Caco-2 (cell line): Measurements from ENCODE around the gene RBX1. TPM values are rescaled to one million over a fixed set of nuclear protein-coding genes. Genes with fewer than 3 reads are reported as not detected.

Experiments
- BruUV-seq: library from RNA; stranded (reverse); fragments of 400-500 nt; replicated peaks from 2 replicates; lab custom pipeline; 2021; lab: Mats Ljungman, UMichigan
- CTCF ChIA-PET: fragments of 300-600 bp; sonication (Branson Sonifier 250); formaldehyde crosslinking; loops from one replicate; lab custom pipeline; 2022; ENCODE audit warnings: antibody characterized with exemption; lab: Charles Lee
- POLR2A ChIA-PET: fragments of 300-600 bp; sonication (Branson Sonifier 250); formaldehyde crosslinking; loops from one replicate; lab custom pipeline; 2022; ENCODE audit warnings: antibody characterized with exemption; lab: Charles Lee
- DNase-seq, 2 experiments: peaks; one replicate each; pipeline versions ENCODE4 v3.0.0 to v3.0.0-alpha.2; 2020 to 2022
- H3K27me3 ChIP-seq: replicated peaks from 2 replicates; pipeline ENCODE4 v1.6.0; 2011; ENCODE audit warnings: low read length; ENCODE audit not compliant: control insufficient read depth, insufficient read depth
- H3K36me3 ChIP-seq: 2 replicates; pipeline ENCODE4 v1.5.1; 2011; ENCODE audit warnings: low read length; ENCODE audit not compliant: control insufficient read depth, insufficient read depth
- H3K4me1 ChIP-seq: fragments of 250-450 bp; sonication (Bioruptor Pico); 2 replicates; pipeline ENCODE4 v1.5.1; 2020; ENCODE audit warnings: mild to moderate bottlenecking
- H3K4me3 ChIP-seq: 2 replicates; pipeline ENCODE4 v1.5.1; 2011; ENCODE audit warnings: low read depth, mild to moderate bottlenecking, control low read depth, low read length
- H3K9me3 ChIP-seq: fragments of 250-450 bp; sonication (Bioruptor Pico); 2 replicates; pipeline ENCODE4 v1.5.1; 2020; ENCODE audit warnings: mild to moderate bottlenecking, moderate library complexity
- H3K27ac Mint-ChIP-seq: one replicate; pipeline ENCODE4 v1.8.0; 2022; ENCODE audit warnings: mixed read lengths; ENCODE audit not compliant: unreplicated experiment
- H3K27me3 Mint-ChIP-seq: one replicate; pipeline ENCODE4 v1.8.0; 2022; ENCODE audit warnings: mixed read lengths; ENCODE audit not compliant: insufficient read depth, unreplicated experiment
- H3K36me3 Mint-ChIP-seq: one replicate; pipeline ENCODE4 v1.8.0; 2022; ENCODE audit warnings: mild to moderate bottlenecking, mixed read lengths; ENCODE audit not compliant: insufficient read depth, unreplicated experiment
- H3K4me1 Mint-ChIP-seq: one replicate; pipeline ENCODE4 v1.8.0; 2022; ENCODE audit warnings: low read depth, mixed read lengths; ENCODE audit not compliant: unreplicated experiment
- H3K4me3 Mint-ChIP-seq: one replicate; pipeline ENCODE4 v1.8.0; 2022; ENCODE audit warnings: mild to moderate bottlenecking, moderate library complexity, mixed read lengths; ENCODE audit not compliant: unreplicated experiment
- H3K9me3 Mint-ChIP-seq: one replicate; pipeline ENCODE4 v1.8.0; 2022; ENCODE audit warnings: mixed read lengths; ENCODE audit not compliant: unreplicated experiment
- CTCF ChIP-seq, 2 experiments: fragments of 200-600 bp in 1 of 2; IDR thresholded peaks; 1 replicate in 1 of 2; 2 replicates in 1 of 2; pipeline versions ENCODE4 v1.5.1 to v1.8.0; 2011 to 2022; ENCODE audit warnings: antibody characterized with exemption in 1 of 2, control low read depth in 1 of 2, inconsistent platforms in 1 of 2, low read depth in 1 of 2, low read length in 1 of 2, mild to moderate bottlenecking in 1 of 2, moderate library complexity in 1 of 2; ENCODE audit not compliant: insufficient read depth in 1 of 2, severe bottlenecking in 1 of 2, unreplicated experiment in 1 of 2
- intact Hi-C: fragments of 100-400 bp; cut with micrococcal nuclease; formaldehyde crosslinking; loops from one replicate; pipeline ENCODE4 v1.10.0; 2022; ENCODE audit not compliant: unreplicated experiment
- total RNA-seq: library from RNA; stranded (reverse); gene quantifications from 2 replicates; pipeline ENCODE4 v1.2.3, GENCODE V29; 2022

RBX1 gene
- total RNA-seq, 1 experiment from 2014 or later, result 70.0 TPM

- no peak for TF ChIP-seq CTCF (IDR thresholded peaks at IDR 0.05; ENCODE audit: insufficient read depth in 1 of 2, low read depth in 1 of 2, low read length in 1 of 2, severe bottlenecking in 1 of 2, unreplicated experiment in 1 of 2)
- Histone ChIP-seq H3K4me3 (no peak overlapping the region), H3K36me3 (no peaks in the 10 kb centered on the region), H3K9me3 (no peaks in the 10 kb centered on the region), H3K27me3 (no peaks in the 10 kb centered on the region), H3K4me1 (no peaks in the 10 kb centered on the region)
- Mint-ChIP-seq H3K9me3 (no peaks in the 10 kb centered on the region), H3K4me1 (no peaks in the 10 kb centered on the region), H3K27ac (no peak overlapping the region), H3K36me3 (no peaks in the 10 kb centered on the region), H3K27me3 (no peaks in the 10 kb centered on the region), H3K4me3 (no peak overlapping the region)
- intact Hi-C loops, result no loop called here
- BruUV-seq, result no TSS peak
- POLR2A ChIA-PET, result no interaction called here
- CTCF ChIA-PET, result no interaction called here
- DNase-seq, result no peak
These were observed 28.0 kb downstream of the RBX1 start for GRCh38 chr22:40979198-40979597.

GRCh38 chr22:40979871-40980270, 28.7 kb downstream of the RBX1 start:
- Histone ChIP-seq H3K9me3 (no peaks in the 10 kb centered on the region), H3K36me3 (no peaks in the 10 kb centered on the region), H3K4me1 (no peaks in the 10 kb centered on the region), H3K27me3 (no peaks in the 10 kb centered on the region), H3K4me3 (no peak overlapping the region)
- ChIA-PET CTCF (no interaction called here), POLR2A (no interaction called here)
- BruUV-seq, result no TSS peak
- H3K4me1 Mint-ChIP-seq, result no peaks in the 10 kb centered on the region
- H3K27ac Mint-ChIP-seq, result no peak overlapping the region
- no peaks in the 10 kb centered on the region for H3K9me3 Mint-ChIP-seq
- no peak for TF ChIP-seq CTCF (IDR thresholded peaks at IDR 0.05; ENCODE audit: insufficient read depth in 1 of 2, low read depth in 1 of 2, low read length in 1 of 2, severe bottlenecking in 1 of 2, unreplicated experiment in 1 of 2)
- no peak overlapping the region for H3K4me3 Mint-ChIP-seq
- intact Hi-C loops, result no loop called here
- no peaks in the 10 kb centered on the region for H3K27me3 Mint-ChIP-seq
- no peak for DNase-seq
- no peaks in the 10 kb centered on the region for H3K36me3 Mint-ChIP-seq

- H3K9me3 Mint-ChIP-seq, result no peaks in the 10 kb centered on the region
- H3K27ac Mint-ChIP-seq, result no peak overlapping the region
- no peaks in the 10 kb centered on the region for H3K4me1 Mint-ChIP-seq
- H3K4me3 ChIP-seq, result no peak overlapping the region
- intact Hi-C loops, result no loop called here
- BruUV-seq, result no TSS peak
- ChIA-PET CTCF (no interaction called here), POLR2A (no interaction called here)
- no peaks in the 10 kb centered on the region for H3K27me3 Mint-ChIP-seq
- H3K4me3 Mint-ChIP-seq, result no peak overlapping the region
- H3K9me3 ChIP-seq, result no peaks in the 10 kb centered on the region
- H3K4me1 ChIP-seq, result no peaks in the 10 kb centered on the region
- TF ChIP-seq CTCF (IDR thresholded peaks at IDR 0.05; ENCODE audit: insufficient read depth in 1 of 2, low read depth in 1 of 2, low read length in 1 of 2, severe bottlenecking in 1 of 2, unreplicated experiment in 1 of 2), result no peak
- H3K36me3 Mint-ChIP-seq, result no peaks in the 10 kb centered on the region
- no peaks in the 10 kb centered on the region for H3K27me3 ChIP-seq
- H3K36me3 ChIP-seq, result no peaks in the 10 kb centered on the region
- no peak for DNase-seq
These were observed 31.6 kb downstream of the RBX1 start for GRCh38 chr22:40982482-40983385.
